ENCODE measurements around the gene RAB18.
"Not testable (repeated sequence)": the region's sequence is repeated elsewhere in the genome, so short reads cannot be mapped to it uniquely, and the experiment has no call there.

The RAB18 gene

DNA sequence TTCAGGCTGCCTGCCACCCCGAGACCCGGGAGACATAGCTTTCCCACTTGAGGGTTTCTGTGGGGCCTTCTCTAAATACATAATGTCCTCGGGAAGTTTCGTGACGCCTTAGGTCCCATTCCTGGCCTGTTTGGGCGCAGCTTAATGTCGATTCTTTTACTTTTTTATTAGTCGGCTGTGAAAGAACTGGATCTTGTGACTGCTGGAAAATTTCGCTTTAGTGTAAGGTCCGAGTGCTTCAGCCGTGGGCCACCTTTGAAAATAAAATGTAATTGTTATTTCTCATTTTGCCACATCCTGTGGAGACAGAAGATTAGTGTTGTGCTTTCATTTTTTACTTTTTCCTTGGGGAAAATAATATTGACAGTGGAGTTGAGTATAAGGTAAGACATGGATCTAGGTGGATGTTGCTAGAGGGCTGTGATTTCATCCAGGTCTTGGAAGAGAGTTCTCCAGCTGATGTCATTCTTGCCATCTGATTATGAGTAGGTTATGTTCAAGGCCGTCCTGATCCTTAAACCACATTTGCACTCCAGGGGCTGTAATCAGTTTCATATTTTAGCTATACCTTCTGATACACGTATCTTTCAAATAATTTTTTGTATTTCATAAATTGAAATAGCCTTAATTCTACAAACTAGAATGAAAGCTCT lies 830 bp downstream of the RAB18 start:
- no peak for DNase-seq (ENCODE audit: low read depth)

DNA sequence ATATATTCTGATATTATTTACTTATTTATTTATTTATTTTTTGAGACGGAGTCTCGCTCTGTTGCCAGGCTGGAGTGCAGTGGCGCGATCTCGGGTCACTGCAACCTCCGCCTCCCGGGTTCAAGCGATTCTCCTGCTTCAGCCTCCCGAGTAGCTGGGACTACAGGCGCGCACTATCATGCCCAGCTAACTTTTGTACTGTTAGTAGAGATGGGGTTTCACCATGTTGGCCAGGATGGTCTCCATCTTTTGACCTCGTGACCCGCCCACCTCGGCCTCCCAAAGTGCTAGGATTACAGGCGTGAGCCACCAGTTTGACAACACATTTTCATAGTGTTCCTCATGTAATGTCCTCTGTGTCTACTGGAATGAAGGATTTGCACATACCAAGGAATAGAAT lies 1.4 kb downstream of the RAB18 start:
- DNase-seq (ENCODE audit: low read depth): not testable (repeated sequence)

DNA sequence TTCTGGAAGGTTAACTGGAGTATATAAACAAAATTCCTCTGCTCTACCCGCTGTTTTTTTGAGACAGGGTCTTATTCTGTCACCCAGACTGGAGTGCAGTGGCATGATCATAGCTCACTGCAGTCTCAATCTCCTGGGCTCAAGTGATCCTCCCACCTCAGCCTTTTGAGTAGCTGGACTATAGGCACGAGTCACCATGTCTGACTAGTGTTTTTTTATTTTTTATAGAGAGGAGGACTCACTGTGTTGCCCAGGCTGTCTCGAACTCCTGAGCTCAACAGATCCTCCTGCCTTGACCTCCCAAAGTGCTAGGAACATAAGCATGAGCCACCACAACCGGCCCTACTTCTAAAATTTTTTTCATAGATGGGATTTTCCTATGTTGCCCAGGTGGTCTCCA lies 2.2 kb downstream of the RAB18 start:
- DNase-seq (ENCODE audit: low read depth): no peak

DNA sequence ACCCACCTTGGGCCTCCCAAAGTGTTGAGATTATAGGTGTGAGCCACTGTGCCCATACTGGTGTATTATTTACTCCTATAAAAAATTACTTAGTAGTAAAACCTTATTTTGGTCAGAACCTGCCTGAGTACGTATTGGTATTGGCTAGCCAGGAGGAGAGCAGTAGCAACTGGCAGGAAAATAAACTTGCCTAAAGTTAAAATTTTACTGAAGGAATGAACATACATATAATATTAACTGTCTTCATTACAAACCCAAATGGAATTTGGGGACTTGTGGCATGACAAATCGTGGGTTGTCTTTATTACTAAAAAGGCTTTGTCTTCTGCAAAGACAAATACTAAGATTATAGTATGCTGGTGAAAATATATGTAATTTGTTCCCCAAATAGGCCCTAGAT lies 8.4 kb downstream of the RAB18 start:
- no peak for DNase-seq (ENCODE audit: low read depth)

DNA sequence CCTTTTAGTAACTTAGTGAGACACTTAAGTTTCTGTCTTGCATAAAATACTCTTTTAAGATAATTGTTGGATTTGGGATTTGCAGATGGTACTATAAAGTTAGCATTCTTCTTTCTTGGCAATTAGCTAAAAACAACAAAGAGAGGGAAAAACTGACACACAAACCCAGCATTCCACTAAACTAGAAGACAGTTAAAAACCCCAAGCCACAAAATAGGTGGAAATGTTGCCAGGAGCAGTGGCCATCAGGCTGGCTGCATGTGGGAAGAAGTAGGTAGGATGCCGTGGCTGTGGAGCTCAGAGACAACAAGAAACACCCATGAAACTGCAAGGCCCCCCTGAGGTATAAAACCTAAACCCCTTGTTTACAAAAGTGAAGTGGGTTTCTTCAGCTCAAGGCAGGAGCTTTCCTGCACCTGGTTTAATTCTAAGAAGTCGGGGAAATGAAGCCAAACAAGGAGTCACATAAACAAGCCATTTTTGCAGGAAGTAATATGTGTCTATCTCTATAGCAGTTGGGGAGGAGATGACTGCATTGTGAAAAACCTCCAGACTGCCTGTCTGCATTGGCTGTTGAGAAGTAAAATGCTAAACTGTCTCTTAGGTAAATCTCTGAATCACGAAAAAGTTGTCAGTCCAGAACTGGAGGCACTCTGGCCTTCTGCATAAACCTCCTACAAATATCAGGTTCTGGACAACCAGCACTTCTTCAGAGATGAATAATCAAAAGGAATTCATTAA lies 9.5 kb downstream of the RAB18 start:
- no peak for DNase-seq (ENCODE audit: low read depth)

DNA sequence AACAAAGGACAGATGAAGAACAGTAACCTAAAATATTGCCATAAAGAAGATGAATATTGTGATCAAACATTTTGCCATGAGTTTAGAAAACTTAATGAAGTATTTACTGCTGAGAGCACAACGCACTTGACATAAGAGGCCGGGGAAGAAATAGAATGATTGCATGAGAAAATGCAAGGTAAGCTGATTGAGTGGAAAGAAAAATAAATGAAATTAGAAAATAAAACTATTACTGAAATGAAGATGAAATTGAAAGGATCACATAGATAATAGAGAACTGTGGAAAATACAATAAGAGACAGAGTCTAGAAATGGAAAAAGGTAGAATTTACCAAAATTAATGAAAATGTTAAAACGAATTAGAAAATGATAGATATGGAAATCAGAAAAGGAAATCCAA lies 10.1 kb downstream of the RAB18 start:
- DNase-seq (ENCODE audit: low read depth): no peak

DNA sequence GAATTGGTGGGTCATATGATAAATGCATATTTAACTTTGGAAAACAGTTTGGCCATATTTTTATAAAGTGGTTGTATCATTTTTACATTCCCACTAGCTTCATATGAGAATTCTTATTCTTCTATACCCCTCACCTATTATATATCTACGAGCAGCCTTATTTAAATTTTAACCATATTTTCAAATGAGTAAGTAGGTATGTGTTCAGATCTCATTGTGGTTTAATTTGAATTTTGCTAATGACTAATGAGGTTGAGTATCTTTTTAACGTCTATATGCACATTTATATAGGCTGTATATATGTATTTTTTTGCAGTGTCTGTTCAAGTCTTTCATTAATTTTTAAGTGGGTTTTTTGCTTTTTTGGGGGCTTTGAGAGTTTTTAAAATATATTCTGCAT lies 14.2 kb downstream of the RAB18 start:
- DNase-seq (ENCODE audit: low read depth): no peak

DNA sequence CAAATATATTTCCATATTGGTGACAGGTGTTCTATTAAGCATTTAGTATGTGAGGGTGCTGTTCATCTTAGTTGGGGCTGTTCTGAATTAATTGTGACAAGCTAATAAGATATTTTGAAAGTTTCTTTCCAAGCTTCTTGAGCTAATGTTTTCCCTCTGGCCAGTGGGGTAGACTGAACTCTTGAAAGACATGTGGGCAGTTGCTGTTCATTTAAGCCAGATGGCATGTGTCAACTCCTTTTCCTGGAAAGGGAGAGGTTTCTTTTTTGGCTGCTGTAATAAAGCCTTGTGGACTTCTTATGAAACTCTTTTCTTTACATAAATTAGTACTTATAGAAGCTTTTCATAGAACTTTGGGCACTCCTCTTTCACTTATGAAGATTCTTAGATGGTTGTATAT lies 21.7 kb downstream of the RAB18 start:
- no peak for DNase-seq (ENCODE audit: low read depth)

DNA sequence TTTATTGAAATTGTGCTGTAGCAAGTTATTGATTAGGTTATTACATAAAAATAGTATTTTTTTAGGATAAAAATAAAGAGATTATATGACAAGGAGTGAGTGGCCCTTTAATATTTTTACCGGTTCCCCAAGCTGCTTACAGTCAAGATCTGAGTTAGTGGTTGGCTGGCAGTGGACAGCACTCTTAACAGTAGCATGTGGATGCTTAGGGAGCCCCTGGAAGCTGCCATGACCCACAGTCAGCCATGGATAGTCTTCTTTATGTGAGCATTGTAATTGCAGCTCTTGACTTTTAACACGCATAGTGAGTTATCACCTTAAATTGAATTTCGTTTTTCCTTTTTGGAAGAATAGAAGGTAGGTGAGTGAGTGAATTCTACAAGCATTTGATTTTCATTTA lies 22.1 kb downstream of the RAB18 start:
- no peak for DNase-seq (ENCODE audit: low read depth)

DNA sequence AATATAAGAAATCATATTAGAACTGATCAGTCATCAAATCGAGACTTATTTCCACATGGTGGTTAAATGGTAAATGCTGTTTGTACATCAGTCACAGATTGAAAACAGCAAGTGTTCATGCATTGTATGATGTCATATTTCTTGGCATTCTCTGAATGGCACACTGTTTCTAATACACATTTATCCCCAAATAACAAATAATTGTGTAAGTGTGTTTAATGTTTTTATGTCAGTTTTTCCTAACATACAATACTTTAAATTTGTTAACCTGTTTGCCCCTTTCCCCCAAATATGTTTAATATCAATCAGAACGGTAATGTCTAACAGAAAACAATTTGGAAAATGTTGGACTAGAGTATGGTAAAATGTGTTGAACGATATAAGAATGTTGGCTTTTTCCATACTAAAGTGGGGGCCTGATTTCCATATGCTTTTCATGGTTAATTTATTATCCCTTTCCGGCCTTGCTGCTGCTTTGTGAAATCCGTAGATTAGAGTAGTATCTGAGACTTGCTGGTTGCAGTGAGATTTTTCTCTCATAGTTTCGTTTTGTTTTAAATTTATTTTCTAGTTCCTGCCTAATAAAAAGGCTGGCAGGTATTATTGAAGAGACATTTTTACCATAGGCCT lies 23.7 kb downstream of the RAB18 start:
- no peak for DNase-seq (ENCODE audit: low read depth)

DNA sequence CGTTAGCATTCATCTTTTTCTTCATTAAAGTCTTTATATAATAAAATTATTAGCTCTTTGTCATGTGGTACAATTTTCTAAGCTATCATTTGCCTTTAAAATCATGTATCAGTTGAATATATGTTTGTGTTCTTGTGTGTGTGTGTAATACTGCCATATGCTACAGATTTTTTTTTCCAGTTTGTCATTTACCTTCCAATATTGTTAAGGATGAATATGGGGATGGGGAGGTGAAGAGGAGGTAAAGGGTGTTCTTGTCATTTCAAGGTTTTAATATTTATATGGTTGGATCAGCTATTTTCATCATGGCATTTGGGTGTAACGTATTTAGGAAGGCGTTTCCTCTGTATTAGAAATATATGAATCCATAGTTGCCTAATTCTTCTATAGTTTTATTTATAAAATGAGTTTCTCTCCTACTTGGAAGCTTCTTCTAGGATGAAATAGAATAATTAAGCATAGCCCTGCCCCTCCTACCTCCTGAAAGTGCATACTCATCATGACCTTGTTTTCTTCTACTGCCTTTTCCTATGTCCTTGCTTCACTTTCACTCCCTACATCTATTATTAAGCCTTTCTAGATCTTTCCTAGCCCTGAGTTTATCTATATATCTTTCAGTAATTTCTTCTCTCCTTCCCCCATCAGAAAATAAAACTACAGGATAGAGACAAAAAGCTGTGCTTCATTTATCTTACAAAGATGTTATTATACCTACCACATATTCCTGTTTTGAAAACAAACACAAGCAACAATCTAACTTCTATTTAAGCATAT lies 25.1 kb downstream of the RAB18 start:
- DNase-seq (ENCODE audit: low read depth): no peak

DNA sequence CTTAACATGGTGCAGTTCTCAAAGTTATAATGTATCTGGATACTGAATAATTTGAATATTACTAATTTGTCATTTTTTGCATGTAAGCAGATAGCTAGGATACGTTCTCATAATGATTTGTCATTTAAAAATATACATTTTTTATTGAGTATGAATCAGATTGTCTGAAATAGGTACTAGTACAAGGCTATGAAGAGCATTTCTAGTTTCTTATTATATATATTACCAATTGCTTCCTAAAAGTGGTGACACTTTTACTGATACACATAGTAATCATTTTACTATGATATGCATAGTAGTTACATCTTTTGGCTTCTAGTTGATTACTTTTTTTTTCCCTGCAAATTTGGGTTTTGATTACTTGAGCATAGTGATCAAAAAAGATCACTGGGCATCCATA lies 26.4 kb downstream of the RAB18 start:
- DNase-seq (ENCODE audit: low read depth): no peak

DNA sequence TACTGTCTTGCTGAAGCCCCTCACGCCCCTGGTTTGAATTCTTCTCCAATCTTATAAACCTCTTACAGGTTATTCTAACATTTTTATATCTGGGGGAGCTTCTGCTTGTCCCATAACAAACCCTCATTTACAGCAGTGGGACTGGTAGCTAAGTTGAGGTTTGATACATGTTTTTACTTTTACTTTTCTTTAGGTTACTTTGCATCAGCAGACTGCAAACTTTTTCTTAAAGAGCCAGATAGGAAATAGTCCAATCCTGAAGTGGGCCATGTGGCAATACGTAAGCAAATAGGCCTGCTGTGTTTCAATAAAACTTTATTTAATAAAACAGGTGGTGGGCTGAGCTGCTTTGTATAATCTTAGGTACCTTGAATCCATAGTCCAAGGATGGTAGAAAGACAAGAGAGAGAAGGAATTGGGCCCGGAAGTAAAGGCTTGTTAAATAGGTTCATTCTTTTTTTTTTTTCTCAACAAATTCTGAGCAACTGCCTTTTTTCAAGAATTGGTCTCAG lies 27.3 kb downstream of the RAB18 start:
- no peak for DNase-seq (ENCODE audit: low read depth)

DNA sequence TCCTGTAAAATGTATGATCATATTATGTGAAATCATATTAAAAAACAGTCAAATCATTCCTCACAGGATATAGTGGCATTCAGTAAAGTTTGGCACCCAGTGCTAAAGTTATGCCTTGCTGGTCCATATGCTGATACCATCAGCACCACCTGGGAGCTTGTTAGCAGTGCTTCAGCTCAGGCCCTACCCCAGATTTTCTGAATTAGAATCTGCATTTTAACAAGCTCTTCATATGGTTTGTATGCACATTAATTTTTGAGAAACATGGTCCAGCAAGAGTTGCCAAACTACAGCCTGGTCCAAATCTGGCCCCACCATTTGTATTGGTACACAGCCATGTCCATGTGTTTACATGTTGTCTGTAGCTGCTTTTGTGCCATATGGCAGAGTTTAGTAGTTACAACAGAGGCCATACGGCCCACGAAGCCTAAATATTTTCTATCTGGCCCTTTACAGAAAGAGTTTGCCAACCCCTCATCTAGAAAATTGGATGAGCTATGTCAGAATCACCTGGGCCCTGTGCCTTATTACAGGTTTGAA lies 30.1 kb downstream of the RAB18 start:
- no peak for DNase-seq (ENCODE audit: low read depth)

DNA sequence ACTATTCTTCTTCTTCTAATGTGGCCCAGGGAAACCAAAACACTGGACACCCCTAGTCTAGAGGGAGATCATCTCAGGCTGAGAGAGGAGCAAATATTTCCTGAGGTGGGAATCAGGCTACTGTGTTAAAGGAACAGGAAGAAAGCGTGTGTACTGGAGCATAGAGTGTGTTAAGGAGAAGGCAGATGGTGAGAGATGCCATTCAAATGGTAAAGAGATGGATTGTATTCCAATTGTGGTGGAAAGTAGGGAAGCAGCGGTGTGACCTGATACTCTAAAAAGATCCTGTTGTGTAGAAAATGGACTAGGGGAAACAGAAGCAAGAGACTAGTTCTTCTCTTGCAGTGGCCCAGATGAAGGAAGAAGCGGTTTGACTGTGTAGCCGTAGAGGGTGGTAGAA lies 31.2 kb downstream of the RAB18 start:
- DNase-seq (ENCODE audit: low read depth): no peak

DNA sequence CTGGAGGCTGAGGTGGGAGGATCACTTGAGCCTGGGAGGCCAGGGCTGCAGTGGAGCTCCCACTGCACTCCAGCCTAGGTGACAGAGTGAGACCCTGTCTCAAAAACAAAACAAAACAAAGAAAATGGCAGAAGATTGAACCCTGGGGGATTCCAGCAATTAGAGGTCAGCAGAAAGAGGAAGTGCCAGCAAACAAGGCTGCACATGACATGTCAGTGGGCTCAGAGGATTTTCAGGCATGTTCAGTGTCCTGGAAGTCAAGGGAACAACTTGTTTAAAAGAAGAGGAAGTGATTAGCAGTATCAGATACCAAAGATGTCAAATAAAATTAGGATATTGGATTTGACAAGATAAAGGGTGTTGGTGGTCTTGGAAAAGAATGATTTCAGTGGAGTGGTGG lies 32.3 kb downstream of the RAB18 start:
- no peak for DNase-seq (ENCODE audit: low read depth)

DNA sequence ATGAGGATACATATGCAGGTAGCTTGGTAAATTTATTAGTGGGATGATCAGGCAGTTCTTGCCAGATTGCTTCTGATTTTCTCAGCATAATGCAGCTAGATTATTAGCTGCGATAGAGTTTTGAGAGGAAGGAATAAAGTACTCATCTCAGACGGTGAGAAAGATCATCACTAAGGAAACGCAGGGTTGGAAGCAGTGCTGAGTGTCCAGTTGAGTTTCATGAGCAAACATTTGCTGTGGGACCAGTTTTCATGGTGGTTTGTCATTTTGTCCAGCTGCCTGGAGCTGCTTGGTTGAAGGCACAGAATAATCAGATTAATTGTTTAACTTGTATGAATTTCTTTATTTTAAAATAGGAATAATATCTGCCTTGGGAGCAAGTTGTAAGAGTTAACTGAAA lies 33.1 kb downstream of the RAB18 start:
- DNase-seq (ENCODE audit: low read depth): no peak

DNA sequence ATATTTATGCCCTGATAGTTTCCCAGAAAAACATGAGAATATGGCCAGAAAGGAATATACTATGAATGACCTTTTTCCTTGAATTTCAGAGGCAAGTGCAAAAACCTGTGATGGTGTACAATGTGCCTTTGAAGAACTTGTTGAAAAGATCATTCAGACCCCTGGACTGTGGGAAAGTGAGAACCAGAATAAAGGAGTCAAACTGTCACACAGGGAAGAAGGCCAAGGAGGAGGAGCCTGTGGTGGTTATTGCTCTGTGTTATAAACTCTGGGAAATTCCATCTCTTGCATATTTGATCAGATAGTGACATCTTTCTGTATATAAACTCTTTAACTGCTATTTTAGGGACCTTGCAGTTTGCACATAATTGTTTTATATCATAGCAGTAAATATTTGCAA lies 33.7 kb downstream of the RAB18 start:
- no peak for DNase-seq (ENCODE audit: low read depth)

DNA sequence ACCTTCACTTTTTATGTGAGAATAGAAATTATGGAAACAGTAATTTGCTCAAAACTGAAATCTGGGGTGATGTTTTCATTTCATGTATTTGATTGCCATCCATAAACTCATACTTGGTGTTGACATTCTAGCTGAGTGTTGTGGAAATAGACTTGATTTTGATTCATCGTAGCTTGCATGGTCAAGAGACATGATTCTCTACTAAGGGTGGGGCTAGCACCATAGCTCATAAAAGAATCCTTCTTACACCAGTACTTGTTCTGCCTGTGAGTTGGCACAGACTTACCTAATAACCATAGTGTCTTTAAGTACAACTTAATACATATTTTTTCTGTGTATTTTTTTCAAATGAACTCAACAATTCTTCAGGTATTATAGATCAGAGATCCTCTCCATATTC lies 36.6 kb downstream of the RAB18 start:
- no peak for DNase-seq (ENCODE audit: low read depth)

DNA sequence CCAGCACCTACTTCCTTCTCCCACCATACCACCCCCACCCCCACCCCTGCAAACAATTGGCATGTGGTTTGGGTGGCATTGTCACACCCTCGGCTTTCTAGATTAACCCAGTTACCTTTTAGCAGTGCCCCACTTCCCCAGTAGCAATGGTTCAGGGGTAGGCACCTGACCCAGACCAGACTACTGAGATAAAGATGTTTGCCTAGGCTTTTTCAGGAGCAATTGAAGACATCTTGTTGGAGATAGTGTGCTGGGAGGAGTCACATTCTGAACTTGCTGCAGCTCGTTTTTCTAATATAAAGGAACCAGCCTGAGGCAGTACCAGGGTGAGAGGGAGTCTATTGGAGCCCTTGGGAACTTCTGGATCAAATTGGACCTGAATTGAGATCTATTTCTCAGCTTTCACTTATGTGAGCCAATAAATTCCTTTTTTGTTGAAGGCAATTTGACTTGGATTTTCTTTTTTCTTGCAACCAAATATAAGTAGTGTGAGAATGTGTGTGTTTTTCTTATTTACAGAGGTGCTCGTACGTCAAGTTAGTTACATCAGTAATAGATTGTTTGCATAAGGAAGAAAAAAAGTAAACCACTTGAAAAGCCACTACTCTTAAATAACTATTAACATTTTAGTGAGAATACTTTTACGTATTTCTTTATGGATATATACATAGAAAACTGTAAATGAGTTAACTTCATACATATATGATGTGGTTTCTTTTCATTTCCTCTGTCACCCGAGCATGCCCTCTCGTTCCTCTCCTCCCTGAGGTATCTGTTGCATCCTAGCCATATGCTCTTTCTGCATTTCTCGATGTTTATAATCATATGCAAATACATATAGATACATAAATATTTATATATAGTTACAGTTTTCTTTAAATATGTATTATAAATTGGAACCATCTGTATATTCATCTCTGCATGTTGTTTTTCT lies 38.0 kb downstream of the RAB18 start:
- DNase-seq (ENCODE audit: low read depth): no peak

DNA sequence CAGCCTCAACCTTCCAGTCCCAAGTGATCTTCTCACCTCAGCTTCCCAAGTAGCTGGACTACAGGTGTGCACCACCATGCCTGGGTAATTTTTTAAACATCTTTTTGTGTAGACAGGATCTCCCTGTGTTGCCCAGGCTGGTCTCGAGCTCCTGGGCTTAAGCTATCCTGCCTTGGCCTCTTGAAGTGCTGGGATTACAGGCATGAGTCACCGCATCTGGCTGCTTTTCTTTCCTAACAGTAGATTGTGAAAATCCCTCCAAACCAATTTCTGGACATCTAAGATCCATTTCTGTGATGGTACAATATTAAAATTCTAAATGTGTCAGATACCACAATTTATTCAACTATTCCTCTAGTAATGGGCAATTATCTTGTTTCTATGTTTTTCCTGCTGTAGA lies 38.7 kb downstream of the RAB18 start:
- DNase-seq (ENCODE audit: low read depth): no peak

All from activated T-helper 1 cell treated with Interleukin-2 at 50 U/mL for 16 hours (primary cell).